OCI-LY7 (cell line): ENCODE measurements around the gene UHRF1. TPM values are rescaled to one million over a fixed set of nuclear protein-coding genes. Genes with fewer than 3 reads are reported as not detected.

Experiments
- BruUV-seq: library from RNA; stranded (reverse); fragments of 400-500 nt; replicated peaks from 2 replicates; lab custom pipeline; 2021; lab: Mats Ljungman, UMichigan
- CTCF ChIA-PET: fragments of 300-600 bp; sonication (Branson Sonifier 250); formaldehyde crosslinking; loops from one replicate; lab custom pipeline; 2022; ENCODE audit warnings: antibody characterized with exemption; ENCODE audit not compliant: unreplicated experiment; lab: Charles Lee
- POLR2A ChIA-PET: fragments of 300-600 bp; sonication (Branson Sonifier 250); formaldehyde crosslinking; loops from one replicate; lab custom pipeline; 2022; ENCODE audit warnings: antibody characterized with exemption; lab: Charles Lee
- DNase-seq: peaks from one replicate; pipeline ENCODE4 v3.0.0-alpha.2; 2015; ENCODE audit warnings: low spot score
- H2AFZ ChIP-seq: fragments of 200-600 bp; sonication (generic), shearing (Covaris generic); 2 replicates; pipeline ENCODE4 v1.6.1; 2014; ENCODE audit warnings: mild to moderate bottlenecking, antibody characterized with exemption, low read length, moderate library complexity
- H3K27ac ChIP-seq: fragments of 200-600 bp; sonication (generic); 2 replicates; pipeline ENCODE4 v1.5.1; 2014; ENCODE audit warnings: mixed run types, low read depth, mild to moderate bottlenecking, moderate library complexity, low read length, inconsistent platforms; ENCODE audit not compliant: poor library complexity, severe bottlenecking
- H3K36me3 ChIP-seq: fragments of 200-600 bp; sonication (generic); 2 replicates; pipeline ENCODE4 v1.6.1; 2014; ENCODE audit warnings: mild to moderate bottlenecking, antibody characterized with exemption, low read length, moderate library complexity, mixed read lengths; ENCODE audit not compliant: insufficient read depth
- H3K4me1 ChIP-seq: fragments of 200-600 bp; sonication (generic); 2 replicates; pipeline ENCODE4 v1.5.1; 2014; ENCODE audit warnings: mild to moderate bottlenecking, low read length; ENCODE audit not compliant: insufficient read depth, poor library complexity, severe bottlenecking
- H3K4me2 ChIP-seq: fragments of 200-600 bp; sonication (generic); 2 replicates; pipeline ENCODE4 v1.6.1; 2014; ENCODE audit warnings: mild to moderate bottlenecking, low read length
- H3K4me3 ChIP-seq: fragments of 200-600 bp; sonication (generic); 2 replicates; pipeline ENCODE4 v1.5.1; 2014; ENCODE audit warnings: mild to moderate bottlenecking, low read depth, low read length; ENCODE audit not compliant: poor library complexity, severe bottlenecking
- H3K79me2 ChIP-seq: fragments of 200-600 bp; sonication (generic); 2 replicates; pipeline ENCODE4 v1.6.1; 2016; ENCODE audit warnings: low read depth, mild to moderate bottlenecking, low read length, moderate library complexity, mixed read lengths; ENCODE audit not compliant: insufficient read depth
- H3K9me2 ChIP-seq: fragments of 200-600 bp; sonication (generic); 2 replicates; pipeline ENCODE4 v1.6.1; 2016; ENCODE audit warnings: mild to moderate bottlenecking, low read length, mixed read lengths; ENCODE audit not compliant: insufficient read depth
- H3K9me3 ChIP-seq: fragments of 200-600 bp; sonication (generic); 2 replicates; pipeline ENCODE4 v1.6.1; 2014; ENCODE audit warnings: mild to moderate bottlenecking, mixed run types, low read length, mixed read lengths
- H4K20me1 ChIP-seq: fragments of 200-600 bp; sonication (generic); 2 replicates; pipeline ENCODE4 v1.6.1; 2014; ENCODE audit warnings: mild to moderate bottlenecking, antibody characterized with exemption, low read length, moderate library complexity, mixed read lengths; ENCODE audit not compliant: insufficient read depth
- EZH2phosphoT487 ChIP-seq: fragments of 200-600 bp; sonication (generic); IDR thresholded peaks from 2 replicates; pipeline ENCODE4 v1.6.1; 2018; ENCODE audit warnings: low read depth, borderline replicate concordance, mild to moderate bottlenecking, mixed run types, antibody characterized with exemption, low read length, moderate library complexity, mixed read lengths
- intact Hi-C: fragments of 100-400 bp; cut with micrococcal nuclease; formaldehyde crosslinking; loops from one replicate; pipeline ENCODE4 v1.10.0; 2022; ENCODE audit not compliant: unreplicated experiment
- total RNA-seq, 2 experiments: library from RNA; depleted of rRNA in 1 of 2; stranded (reverse); fragments of >200 nt in 1 of 2; shearing (Covaris generic) in 1 of 2; gene quantifications; 2 replicates each; pipeline ENCODE4 v1.2.3, GENCODE V29; 2014 to 2022
- TF ChIP-seq, protein P1 (sequence below): fragments of 200-600 bp; sonication (generic); conservative IDR thresholded peaks from 2 replicates; pipeline ENCODE4 v1.5.1; 2014; ENCODE audit warnings: mild to moderate bottlenecking, antibody characterized with exemption, low read length, moderate library complexity, mixed read lengths

Gene UHRF1
- total RNA-seq, 2 experiments from 2014 or later: 141 to 186 TPM

DNA sequence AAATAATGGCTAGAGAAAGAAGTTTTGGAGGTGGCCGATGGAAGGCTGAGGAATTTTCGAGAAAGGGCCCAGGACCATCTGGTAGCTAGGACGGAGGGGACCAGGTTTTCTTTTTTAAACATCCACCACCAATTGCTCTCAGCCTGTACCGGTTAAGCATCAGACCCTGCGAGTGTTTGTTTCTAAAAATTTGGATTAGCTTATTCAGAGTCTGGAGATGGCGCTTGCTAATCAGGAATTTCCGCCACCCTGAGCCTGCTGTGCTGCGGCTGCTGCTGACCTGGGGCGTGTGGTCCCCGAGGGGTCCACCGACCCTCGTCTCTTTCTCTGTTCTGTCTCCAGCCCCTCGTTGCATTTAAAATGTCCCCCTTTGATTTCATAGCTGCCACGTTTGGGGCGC is 2.0 kb downstream of the UHRF1 start:
- ChIA-PET CTCF (interaction anchor here (0.7 to 3.9 kb wide), 3 partner anchors 36 to 101 kb away, joined by 3 to 14 read pairs (median 3); no protein-coding TSS in a partner anchor), POLR2A (interaction anchor here (0.7 to 2.4 kb wide), 7 partner anchors 26 to 101 kb away, joined by 3 to 13 read pairs (median 3); partner anchors contain the start of gene KDM4B)
- TF ChIP-seq, protein P1, sequence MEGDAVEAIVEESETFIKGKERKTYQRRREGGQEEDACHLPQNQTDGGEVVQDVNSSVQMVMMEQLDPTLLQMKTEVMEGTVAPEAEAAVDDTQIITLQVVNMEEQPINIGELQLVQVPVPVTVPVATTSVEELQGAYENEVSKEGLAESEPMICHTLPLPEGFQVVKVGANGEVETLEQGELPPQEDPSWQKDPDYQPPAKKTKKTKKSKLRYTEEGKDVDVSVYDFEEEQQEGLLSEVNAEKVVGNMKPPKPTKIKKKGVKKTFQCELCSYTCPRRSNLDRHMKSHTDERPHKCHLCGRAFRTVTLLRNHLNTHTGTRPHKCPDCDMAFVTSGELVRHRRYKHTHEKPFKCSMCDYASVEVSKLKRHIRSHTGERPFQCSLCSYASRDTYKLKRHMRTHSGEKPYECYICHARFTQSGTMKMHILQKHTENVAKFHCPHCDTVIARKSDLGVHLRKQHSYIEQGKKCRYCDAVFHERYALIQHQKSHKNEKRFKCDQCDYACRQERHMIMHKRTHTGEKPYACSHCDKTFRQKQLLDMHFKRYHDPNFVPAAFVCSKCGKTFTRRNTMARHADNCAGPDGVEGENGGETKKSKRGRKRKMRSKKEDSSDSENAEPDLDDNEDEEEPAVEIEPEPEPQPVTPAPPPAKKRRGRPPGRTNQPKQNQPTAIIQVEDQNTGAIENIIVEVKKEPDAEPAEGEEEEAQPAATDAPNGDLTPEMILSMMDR: no peak
- TF ChIP-seq EZH2phosphoT487: no peak
- intact Hi-C loops: loop anchor here (1.0 kb wide), 2 partner anchors 39 to 102 kb away; no protein-coding TSS in a partner anchor
- DNase-seq: peak; percentile 23
- Histone ChIP-seq H3K79me2 (peaks cover 64% of the 10 kb centered on the region), H3K9me2 (no peaks in the 10 kb centered on the region), H3K9me3 (no peaks in the 10 kb centered on the region), H3K4me2 (peak overlapping the region; percentile 96), H3K4me3 (peak overlapping the region; percentile 97), H2AFZ (no peak overlapping the region), H3K27ac (peak overlapping the region; percentile 80), H3K4me1 (peaks cover 29% of the 10 kb centered on the region), H4K20me1 (peaks cover 23% of the 10 kb centered on the region), H3K36me3 (peaks cover 61% of the 10 kb centered on the region)
- BruUV-seq: no TSS peak

DNA sequence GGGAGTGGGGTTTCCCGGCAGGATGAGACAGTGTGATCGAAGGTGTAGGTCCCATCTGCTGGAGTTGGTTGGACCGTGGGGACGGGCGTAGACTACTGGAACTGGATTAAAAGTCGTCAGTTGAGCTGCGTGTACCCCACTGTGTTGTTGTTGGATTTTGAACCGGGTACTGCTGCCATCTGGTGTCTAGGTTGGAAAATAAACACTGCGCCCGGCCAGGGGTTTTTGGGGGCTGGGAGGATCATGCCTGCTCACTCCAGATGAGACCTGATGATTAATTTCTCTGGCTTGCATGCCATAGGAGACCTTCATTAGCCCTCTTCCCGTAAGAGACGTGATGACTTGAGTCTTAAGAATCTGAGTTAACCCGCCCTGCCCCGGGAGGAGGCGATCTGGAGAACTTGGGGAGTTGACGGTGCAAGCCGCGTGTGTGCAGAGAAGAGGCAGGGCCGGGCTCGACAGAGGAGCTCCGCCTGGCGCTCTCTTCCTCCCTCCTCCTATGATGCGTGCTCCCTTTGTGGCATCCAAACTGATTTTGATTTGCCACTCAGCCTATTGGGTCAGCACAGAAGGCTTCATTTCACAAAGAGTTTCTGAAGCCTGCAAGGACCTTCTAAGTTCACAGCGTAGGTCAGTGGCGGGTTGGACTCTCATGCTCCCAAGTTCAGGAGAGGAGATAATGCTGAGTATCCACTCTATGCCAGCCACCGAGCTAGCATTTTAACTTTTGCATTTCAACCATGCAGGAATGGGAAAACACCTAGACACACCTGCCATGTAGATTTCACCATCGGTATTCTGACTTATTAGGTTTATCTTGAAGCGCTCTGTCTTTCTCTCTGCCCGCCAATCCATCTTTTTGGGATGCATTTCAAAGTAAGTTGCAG is 2.7 kb downstream of the UHRF1 start:
- peak overlapping the region; percentile 80 for H3K27ac ChIP-seq
- no peaks in the 10 kb centered on the region for H3K9me3 ChIP-seq
- no peak overlapping the region for H2AFZ ChIP-seq
- peaks cover 29% of the 10 kb centered on the region for H3K4me1 ChIP-seq
- H3K4me2 ChIP-seq: peak overlapping the region; percentile 96
- no peaks in the 10 kb centered on the region for H3K9me2 ChIP-seq
- ChIA-PET CTCF (interaction anchor here (0.6 to 3.9 kb wide), 4 partner anchors 30 to 102 kb away, joined by 3 to 14 read pairs (median 4); no protein-coding TSS in a partner anchor), POLR2A (interaction anchor here (0.7 to 2.4 kb wide), 5 partner anchors 26 to 102 kb away, joined by 3 to 13 read pairs (median 3); partner anchors contain the start of gene KDM4B)
- peaks cover 71% of the 10 kb centered on the region for H3K79me2 ChIP-seq
- intact Hi-C loops: loop anchor here (1.0 kb wide), 2 partner anchors 40 to 103 kb away; no protein-coding TSS in a partner anchor
- H3K36me3 ChIP-seq: peaks cover 68% of the 10 kb centered on the region
- H3K4me3 ChIP-seq: peak overlapping the region; percentile 97
- peak; percentile 75 for DNase-seq
- peaks cover 23% of the 10 kb centered on the region for H4K20me1 ChIP-seq
- TF ChIP-seq EZH2phosphoT487: no peak
- TF ChIP-seq, protein P1: peak; percentile 84
- BruUV-seq: TSS peak; percentile 36
